HG03520 (cell line): ENCODE measurements around the gene POLR1A.

ENCODE experiments used
- ATAC-seq: cut with Tn5 transposase; IDR thresholded peaks from one replicate; pipeline ENCODE4 v1.9.1; 2021; ENCODE audit warnings: mild to moderate bottlenecking, moderate library complexity; ENCODE audit not compliant: unreplicated experiment

The POLR1A gene

DNA sequence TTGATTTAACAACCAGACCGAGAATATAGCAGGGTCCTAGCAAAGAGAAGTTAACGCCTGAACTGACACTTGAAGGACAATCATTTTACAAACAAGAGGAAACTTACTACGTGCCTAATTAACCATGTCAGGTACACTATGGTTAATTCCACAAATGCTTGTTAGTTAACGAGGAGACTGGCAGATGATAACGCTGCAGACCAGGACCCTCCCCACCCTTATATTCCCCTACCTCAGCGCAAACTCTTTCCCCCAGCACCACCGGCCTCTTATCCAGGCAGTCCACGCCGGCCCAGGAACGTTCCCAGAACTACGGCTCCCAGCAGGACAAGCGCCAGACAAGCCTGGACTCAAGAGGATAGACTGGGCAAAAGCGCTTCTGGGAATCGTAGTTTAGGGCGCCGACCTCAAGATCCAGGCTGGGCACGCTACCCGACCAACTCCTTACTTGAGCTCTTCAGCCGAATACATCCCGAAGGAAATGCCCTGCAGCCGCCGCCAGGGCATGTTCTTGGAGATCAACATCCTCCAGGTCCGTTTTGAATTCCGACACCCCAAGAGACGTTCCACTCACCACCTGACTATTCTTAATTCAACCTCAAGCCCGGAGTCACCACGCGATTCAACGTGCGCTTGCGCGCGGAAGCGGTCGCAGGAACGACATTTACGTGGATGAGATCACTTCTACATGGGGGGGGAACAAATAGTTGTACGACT is at the start of gene POLR1A:
Gene POLR1A (minus strand): TSS at position 635 of the 717 bp plus-strand sequence. CDS start 110 bp downstream, at position 525.
- peak; percentile 64 for ATAC-seq

GRCh38 chr2:86150502-86150901 is 44.8 kb upstream of the POLR1A start:
- ATAC-seq = no peak

DNA sequence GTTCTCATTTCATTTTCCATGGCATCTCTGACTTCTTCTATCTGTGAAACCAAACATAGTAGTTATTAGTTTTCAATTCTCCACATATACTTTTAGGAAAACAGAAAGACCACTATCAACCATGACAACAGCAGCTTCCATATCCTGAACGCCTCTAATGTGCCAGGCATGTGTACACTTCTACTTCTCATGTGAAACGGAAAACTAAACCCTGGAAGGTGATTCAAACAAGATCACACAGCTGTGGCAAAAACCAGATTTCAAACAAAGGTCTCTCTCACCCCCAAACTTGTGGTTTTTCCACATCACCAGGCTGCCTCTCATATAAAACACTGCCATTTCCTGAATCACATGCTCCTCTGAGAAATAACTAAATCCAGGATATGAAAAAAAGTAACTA is 42.1 kb upstream of the POLR1A start:
- no peak for ATAC-seq

GRCh38 chr2:86143926-86144685 is 38.4 kb upstream of the POLR1A start:
- no peak for ATAC-seq

- ATAC-seq = no peak
Observed at GRCh38 chr2:86143307-86143706, 37.6 kb upstream of the POLR1A start.

DNA sequence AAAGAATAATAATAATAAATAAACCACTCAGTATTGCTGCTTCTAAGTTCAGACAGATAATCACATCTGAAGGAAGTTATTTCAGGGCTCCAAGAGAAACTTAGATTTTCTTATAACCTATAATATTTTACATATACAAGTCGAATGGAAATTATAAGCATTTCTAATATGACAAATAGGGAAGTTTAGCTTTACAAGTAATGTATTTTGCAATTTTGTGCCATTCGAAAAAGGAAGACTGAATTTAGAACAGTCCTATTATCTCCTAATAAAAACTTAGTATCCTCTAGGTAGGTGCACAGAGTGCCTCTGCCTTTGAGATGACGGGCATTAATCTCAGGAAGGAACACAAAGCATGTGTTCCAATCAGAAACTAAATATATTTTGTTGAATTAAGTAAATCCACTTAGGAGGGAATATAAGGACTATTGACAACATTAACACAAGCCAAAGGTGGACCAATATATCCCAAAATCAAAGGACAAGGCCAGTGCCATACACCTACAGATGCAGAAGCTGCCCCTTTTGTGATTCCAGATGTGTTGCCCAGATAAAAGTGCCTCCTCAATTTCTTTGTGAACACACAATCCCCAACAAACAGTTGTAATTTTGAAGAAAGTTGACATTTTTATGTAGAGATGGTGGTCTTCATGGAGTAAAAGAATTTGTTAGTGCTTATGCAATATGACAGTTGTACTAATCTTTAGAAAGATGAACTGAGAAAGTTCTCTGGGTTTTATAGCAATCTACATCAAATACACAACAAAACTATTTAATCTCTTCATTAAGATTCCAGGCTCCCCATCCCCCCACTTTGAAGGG is 37.0 kb upstream of the POLR1A start:
- ATAC-seq = no peak

DNA sequence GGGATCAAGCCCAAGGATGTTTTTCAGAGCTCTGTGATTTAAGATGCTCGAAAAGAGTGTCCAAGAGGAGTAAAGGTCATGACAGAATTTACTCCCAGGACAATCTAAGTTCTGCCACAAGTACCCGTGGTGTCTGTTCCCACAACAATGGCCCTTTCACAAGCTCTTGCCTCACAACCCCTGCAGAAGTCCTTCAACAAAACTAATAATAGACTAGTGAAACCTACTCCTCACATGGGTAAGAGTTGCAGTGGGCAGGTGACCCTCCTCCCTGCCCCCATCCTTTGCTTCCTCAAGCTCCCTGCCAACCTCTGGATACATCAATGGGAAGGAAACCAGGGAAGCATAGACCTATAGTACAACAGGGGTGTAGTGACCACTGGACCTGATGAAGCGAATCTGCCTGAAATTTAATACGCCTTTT is 35.3 kb upstream of the POLR1A start:
- ATAC-seq = no peak

- no peak for ATAC-seq
Observed at GRCh38 chr2:86139981-86140380, 34.3 kb upstream of the POLR1A start.

DNA sequence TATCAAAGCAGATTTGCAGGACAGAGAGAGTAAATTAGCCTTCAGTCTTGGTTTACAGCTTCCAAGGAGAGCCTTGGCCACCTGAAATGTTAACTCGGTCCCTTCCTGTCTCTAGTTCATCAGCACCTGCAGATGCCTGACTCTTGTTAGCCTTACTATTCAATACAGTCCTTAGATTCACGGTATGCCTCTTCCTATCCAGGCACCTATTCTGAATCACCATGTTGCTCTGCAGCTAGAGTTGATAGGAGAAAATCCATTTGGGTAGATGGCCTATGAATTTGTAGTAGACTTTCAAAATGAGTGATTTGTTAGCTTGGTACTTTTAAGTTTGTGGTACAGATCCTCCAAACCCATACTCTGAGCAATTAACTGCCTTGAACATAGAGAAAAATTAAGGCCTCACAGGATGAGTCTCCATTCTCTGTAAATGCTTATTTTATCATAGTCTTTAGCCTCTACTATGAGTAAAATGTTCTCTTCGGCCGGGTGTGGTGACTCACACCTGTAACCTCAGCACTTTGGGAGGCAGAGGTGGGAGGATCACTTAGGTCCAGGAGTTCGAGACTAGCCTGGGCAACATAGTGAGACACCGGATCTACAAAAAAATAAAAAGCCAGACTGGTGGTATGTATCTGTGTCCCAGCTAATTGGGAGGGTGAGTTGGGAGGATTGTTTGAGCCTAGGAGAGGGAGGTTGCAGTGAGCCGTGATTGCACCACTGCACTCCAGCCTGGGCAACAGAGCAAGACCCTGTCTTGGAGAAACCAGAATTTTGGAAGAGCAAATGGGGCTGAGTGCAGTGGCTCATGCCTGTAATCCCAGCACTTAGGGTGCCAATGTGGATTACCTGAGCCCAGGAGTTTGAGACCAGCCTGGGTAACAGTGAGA is 33.3 kb upstream of the POLR1A start:
- no peak for ATAC-seq

DNA sequence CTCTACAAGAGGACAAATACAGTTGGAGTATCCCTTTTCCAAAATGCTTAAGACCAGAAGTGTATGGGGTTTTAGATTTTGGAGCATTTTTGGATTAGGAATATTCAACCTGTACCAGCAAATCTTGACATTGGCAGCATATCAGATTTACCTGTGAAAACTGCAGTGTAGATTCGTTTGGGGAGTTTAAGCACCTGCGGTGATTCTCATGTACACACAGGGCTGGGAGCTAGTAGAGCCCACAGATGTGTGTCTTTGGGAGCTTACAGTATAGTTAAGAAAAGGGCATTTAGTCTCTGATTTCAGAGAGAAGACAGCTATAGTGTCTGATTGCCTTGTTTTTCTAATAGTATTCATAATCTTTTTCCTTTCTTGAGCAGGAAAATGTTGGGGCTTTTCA is 30.5 kb upstream of the POLR1A start:
- no peak for ATAC-seq

DNA sequence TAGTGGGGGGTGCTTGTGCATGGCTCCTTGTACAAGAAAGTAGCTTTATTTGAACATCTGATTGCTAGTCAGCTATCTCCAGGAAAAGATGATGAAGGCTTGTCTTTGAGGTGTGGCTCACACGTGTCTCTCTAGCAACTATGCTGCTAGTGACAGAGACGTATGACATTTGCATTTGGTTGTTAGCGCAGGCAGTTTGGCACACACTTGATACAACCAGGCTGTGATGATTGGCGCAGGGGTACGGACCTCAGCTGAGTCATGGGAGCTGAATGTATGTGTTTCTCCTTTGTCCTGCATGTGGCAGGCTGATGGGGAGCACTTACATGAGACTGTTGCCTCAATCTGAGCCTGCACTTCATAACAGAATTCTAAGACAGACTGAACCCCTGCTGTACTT is 30.0 kb upstream of the POLR1A start:
- ATAC-seq = no peak

DNA sequence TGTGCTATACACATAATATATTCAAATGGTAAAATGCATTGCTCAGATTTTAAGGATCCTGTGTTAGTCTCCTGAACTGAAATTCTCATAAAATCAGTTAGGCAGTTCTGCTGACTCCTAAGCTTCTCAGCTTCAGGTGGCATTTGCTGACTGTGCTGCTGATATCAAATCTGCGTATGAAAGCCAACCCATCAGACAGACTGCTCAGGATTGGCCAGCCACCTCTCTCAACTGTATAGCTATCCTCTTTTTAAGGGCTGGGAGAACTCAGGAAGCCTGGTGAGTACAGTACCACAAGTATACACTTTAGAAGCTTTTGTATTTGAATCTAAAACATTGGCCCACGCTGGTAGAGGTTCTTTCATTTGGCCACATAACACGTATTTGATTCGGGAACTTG is 29.0 kb upstream of the POLR1A start:
- ATAC-seq = no peak

DNA sequence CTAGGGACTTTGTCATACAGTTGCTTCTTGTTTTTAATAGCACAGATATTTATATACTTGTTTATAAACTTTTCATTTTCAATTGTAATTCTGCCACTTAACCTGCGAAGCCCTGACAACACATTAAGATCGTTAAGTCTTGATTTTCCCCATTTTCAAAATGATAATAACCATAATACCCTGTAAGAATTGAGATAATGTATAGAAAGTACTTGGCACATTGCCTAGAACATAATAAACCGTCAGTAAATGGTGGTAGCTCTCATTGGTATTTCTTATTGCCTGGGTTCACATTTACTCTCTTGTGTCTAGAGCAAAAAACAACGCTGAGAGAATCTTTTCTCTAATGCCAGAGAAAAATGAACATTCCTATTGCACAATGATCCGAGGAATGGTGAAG is 19.0 kb upstream of the POLR1A start:
- ATAC-seq = no peak

- ATAC-seq = no peak
Observed at GRCh38 chr2:86123328-86123925, 17.7 kb upstream of the POLR1A start.

DNA sequence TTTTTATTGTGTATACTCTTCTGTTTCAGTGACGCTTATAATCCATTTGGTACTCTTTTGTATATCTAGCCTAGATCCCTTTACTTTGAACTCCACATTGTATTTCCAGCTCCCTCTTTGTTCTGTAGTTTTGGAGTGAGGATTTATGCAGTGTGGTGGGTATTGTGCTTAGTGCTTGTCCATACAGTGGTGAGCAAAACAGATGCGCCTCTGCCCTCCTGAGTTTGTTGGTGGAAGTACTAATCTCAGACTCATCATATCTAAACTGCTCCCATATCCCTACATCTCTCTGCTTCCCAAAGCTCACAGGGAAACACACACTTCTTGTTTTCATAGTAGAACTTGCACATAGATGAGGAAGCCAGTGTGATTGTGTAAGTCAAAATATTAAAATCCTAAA is 12.4 kb upstream of the POLR1A start:
- ATAC-seq = no peak

DNA sequence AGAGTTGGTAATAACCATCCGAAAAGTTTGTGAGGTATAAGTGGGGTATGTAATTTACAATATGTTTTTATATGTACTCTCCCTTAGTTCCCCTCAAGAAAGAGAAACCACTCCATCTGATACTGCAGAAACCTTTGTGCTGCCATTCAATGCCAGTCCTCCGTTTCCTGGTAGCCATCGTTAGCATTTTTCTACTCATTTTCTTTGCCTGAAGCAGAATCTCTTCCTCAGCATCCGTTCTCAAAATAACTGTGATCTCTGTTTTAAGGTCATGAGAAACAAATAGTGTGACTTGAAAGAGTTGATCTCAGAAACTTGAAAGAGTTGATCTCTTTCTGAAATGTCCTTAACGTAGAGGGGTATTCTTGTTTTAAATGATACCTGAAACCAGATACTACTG is 1.3 kb upstream of the POLR1A start:
- no peak for ATAC-seq

- peak; percentile 87 for ATAC-seq
Observed at GRCh38 chr2:86105969-86106945, 571 bp upstream of the POLR1A start, which contains the start of gene PTCD3. Gene PTCD3 (plus strand): TSS chr2:86106235. CDS start chr2:86106248, 13 bp downstream.

DNA sequence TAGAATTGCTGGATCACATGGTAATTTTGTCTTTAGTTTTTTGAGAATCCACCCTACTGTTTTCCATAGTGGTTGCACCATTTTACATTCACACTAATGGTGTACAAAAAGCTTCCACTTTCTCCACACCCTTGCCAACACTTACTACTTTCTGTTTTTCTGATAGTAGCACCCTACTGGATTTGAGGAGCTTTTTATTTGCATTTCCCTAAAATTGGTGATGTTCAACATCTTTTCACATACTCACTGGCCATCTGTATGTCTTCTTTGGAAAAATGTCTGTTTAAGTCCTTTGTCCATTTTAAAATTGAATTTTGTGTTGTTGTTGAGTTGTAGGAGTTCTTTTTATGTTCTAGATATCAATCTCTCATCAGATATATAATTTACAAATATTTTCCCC is 3.5 kb downstream of the POLR1A start:
- no peak for ATAC-seq

DNA sequence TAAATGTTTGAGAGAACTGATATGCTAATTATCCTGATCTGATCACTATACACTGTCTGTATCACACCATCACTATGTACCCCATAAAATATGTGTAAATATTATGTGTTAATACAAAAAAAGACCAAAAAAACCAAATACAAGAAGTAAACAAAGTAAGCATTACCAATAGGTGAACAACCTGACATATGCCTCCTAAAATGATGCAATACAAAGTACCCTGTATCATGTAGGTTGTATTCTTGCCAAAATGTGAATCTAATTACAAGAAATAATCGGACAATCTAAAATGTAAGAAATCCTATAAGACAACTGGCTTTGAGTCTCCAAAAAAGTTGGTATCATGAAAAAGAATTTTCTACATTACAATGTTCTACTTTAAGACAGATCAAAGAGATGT is 7.8 kb downstream of the POLR1A start:
- ATAC-seq = no peak
